CD4-positive, alpha-beta T cell treated with Interleukin-15 for 1 hour (primary cell): Measurements from ENCODE around the gene KAT6B.
"Not testable (repeated sequence)": the region's sequence is repeated elsewhere in the genome, so short reads cannot be mapped to it uniquely, and the experiment has no call there.

Experiments
- DNase-seq: peaks from one replicate; pipeline ENCODE4 v3.0.0-alpha.2; 2020

Gene KAT6B

GRCh38 chr10:75043256-75044131 is 217.1 kb downstream of the KAT6B start:
- peak; percentile 24 for DNase-seq

DNA sequence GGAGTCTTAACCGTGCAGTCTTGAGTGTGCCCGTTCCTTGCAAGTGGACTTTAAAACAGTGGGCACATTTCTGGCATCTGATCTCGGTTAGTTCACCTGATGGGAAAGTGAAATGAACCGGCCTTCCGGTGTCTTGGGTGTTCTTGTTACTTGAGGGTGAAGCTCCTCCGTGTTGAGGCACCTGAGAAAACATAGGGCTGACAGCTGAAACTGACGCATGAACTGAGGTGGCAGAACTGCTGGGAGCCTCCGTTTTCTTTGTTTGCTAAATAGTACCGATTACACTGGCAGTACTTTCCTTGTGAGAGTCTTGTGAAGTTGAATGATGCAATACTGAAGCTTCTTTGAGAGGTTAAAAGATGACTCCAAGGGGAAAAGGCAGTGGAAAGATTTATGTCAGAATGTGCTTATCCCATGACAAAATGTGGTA is 222.3 kb downstream of the KAT6B start:
- DNase-seq: no peak

DNA sequence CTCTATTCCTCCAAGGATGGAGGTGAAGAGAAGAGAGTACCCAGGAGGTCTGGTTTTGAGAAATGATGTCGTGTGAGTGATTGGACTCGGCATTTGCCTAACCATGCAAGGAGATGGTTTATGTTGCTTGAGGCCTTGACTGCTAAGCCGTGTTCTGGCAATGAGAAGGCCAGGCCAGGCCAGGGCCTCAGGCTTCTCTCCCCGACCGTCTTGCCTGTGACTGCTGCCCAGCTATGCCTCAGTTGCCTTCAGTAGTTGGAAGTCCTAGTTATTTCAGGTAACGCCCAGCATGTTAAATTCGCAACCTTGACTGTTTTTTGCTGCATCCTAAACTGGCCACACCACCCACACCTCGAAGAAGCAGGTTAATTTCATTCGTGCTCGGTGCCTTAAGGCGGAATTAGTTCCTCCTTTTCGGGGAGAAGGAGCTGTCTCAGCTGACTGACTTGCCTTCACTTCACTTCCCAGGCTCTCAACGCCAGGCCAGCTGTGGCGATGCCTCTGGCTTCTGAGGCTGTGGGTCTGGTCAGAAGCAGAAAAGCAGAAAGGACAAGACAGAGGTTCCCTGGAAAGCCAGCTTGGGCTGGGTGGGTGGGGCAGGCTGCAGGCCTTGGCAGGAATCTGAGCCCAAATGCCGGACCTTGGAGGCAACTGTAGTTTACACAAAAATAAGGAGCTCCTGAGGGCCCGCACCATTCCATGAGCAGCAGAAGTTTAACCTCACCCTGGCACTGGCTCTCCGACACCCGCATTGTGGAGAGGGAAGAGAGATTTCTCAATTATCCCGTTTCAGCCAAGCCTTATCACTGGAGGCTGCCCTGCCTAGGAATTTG is 223.1 kb downstream of the KAT6B start:
- no peak for DNase-seq

GRCh38 chr10:75050149-75050919 is 223.9 kb downstream of the KAT6B start:
- no peak for DNase-seq

GRCh38 chr10:75051308-75051707 is 224.9 kb downstream of the KAT6B start:
- no peak for DNase-seq

DNA sequence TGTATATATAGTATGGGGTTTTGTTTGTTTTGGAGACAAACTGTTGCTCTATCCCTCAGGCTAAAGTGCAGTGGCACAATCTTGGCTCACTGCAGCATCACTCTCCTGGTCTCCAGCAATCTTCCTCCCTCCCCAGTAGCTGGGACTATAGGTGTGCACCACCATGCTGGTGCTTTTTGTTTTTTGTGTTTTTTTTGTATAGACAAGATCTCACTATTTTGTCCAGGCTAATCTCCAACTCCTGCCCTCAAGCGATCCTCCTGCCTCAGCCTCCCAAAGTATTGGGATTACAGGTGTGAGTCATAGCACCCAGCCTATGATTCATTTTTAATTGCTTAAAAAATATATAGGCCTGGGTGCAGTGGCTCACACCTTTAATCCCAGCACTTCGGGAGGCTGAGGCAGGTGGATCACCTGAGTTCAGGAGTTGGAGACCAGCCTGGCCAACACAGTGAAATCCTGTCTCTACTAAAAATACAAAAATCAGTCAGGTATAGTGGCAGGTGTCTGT is 229.6 kb downstream of the KAT6B start:
- DNase-seq: not testable (repeated sequence)

- DNase-seq: no peak
These were observed 231.3 kb downstream of the KAT6B start for GRCh38 chr10:75057680-75058079.

DNA sequence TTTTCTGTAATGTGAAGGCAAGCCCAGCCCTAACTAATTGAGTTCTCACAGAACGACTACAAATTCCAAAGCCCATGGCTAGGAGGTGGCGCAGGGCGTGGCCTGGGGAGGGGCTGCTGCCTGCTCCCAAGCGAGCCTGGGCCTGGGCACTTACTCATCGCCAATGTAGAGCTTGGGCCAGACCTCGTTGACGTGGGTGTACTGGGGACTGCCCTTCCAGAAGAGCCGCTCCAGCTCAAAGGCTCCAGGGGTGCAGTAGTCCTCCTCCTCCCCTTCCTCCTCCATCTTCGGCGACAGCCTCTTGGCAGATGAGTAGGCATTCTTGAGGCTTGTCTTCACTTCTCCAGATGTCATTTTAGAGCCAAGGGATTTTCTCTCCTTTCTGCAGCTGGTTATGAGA is 231.8 kb downstream of the KAT6B start:
- DNase-seq: no peak

DNA sequence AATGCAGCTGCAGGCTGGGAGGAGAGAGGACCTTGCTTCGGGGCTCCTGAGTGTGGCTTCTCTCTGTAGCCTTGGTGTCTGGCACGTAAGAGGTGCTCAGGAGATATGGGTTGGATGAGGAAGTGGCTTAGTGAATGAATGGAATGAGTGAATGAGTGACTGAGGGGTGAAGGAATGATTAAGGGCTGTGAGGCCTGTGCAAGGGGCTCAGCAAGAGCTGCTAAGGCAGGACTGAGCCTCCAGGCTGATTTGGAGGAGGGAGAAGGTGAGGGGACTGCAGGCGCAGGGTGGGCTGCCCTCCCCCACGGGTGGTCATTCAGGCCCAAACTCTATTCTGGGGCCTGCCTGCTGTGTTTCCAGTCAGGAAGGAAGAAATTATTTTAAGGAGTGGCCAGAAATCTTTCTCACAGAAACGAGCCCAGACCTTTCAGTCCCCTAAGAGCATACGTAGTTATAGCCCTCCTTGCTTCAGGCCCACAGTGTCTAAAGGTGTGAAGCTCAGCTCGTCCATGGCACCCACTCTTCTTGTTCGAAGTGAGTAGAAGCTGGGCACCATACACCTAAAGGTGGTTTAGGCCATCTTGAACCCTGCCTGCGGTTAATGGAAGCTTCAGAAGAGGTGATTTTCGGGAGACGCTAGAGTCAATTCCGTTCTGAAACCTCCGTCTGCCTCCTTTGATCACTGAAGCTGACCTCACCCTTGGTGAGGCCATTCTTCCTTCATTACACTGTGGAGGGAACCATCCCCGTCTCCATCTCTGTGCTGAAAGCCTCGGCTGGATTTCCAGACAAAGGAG is 235.5 kb downstream of the KAT6B start:
- DNase-seq: no peak

DNA sequence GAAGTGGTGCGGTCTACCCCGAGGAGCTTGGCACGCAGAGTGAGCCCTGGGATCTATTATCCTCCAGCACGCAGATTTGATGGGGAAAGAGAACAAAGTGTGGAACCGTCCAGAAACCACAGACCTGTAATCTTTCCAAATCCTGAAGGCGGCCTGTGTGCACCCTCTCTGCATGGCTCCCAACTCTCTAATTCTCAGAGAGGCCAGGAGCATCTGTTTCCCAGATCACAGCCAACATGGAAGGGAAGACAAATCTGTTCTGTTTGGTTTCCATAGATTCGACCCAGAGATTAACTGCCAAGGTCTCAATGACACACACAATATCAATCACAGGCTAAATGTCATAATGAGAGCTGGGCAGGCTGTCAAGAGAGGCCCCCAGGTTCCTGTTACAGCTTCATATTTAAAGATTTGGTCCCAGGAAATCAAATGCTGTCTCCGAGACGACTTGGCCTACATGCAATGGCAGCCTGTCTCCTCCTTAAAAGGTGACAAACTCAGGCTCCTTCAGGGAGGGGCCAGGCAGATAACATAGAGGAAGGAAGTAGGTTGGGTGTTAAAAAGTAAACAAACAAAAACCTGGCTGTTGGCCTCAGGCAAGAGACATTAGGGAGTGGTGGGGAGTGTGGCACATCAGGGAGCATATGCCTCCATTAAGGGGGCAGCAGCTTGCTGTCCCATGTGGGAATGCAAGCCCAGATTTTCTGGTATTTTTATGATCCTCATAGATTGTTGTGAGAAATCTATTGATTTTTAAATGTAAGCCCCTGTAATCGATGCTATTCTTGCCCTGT is 236.3 kb downstream of the KAT6B start:
- no peak for DNase-seq

DNA sequence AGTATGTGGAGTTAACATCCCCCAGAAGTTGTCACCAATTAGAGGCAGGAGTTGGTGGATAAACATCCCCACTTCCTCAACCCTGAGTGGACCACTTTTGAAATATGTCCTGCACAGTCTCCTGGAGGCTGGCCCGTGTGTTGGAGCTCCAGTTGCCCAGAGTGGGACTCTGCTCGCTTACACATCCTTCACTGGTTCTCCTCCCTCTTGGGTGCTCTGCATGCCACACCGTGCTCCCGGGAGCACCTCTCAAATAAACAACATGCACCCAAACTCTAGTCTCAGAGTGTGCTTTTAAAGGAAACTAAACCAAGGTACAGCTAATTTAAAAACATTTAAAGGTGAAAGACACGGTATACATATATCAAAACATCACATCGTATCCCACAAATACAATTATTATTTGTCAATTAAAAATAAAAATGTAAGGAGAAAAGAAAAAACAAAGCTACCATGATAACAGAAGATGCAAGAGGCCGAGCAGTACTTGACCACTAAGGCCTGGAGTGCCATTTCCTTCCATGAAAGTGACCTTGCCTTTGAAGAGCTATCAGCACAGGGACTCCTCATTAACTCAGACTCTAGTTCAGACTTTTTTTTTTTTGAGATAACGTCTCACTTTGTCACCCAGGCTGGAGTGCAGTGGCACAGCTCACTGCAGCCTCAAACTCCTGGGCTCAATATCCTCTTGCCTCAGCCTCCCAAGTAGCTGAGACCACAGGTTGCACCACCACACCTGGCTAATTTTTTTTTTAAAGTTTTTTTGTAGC is 237.2 kb downstream of the KAT6B start:
- DNase-seq: no peak

GRCh38 chr10:75065076-75065475 is 238.7 kb downstream of the KAT6B start:
- no peak for DNase-seq

DNA sequence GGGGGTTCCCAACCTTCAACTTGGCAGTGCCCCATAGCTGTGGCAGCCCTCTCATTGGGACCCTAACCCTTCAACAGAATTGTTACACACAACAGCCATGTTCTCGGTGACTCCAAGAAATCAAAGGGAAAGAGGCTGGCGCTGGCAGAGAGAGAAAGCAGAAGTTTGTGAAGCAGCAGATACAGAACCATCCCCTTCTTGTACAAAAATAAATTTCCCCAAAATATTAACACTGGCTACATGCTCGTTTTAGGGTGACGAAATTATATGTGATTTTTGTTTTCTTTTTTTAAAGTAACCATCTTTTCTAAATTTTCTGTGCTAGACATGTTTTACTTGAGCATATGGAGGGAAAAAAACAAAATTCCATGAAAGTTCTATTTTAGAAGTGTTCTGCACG is 239.9 kb downstream of the KAT6B start:
- no peak for DNase-seq

DNA sequence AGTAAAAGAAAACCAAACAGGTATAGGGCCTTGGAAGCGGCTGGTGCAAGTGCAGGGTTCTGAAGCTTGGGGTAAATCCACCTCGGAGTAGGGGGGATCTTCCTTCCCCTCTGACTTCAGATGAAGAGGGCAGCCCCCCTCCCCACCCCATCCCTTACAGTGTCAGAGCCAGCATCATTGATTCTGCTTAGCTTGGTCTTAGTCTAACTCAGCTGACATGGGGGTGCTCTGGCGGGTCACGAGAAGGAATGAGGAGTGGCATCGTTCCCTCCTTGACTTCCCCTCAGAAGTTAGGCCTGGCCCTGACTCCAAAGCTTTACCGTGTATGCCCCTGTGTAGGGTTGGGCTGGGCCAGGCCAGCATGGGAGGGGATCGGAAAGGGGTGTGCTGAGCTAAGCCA is 240.9 kb downstream of the KAT6B start:
- DNase-seq: no peak

GRCh38 chr10:75068523-75068922 is 242.1 kb downstream of the KAT6B start:
- no peak for DNase-seq

- no peak for DNase-seq
These were observed 244.1 kb downstream of the KAT6B start for GRCh38 chr10:75070476-75070875.

GRCh38 chr10:75070961-75071428 is 244.6 kb downstream of the KAT6B start:
- no peak for DNase-seq

GRCh38 chr10:75071756-75072155 is 245.4 kb downstream of the KAT6B start:
- no peak for DNase-seq

GRCh38 chr10:75072727-75073126 is 246.3 kb downstream of the KAT6B start:
- no peak for DNase-seq

DNA sequence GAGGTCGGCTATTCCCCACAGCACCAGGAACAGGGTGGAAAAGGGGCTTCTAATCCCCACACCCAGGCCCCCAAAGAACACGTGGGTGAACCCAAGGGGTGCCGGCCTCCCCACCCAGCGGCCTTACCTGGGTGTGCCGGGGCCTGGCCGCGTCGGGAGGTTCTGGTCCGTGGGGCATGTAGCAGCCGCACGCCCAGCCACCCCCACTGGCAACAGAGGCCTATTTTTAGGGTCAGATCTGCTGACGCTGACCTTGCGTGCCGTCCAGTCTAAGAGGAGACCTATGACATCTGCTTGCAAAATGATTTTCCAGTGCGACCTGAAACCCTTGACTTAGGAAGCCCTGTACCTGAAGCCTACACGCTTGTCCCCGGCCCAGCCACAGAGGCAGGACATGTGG is 247.0 kb downstream of the KAT6B start:
- no peak for DNase-seq
